Gastrocnemius medialis (tissue), 4 donors: ENCODE data around the gene SETD1B.

ENCODE experiments used
- POLR2A ChIP-seq, 2 donors: fragments of 450-650 bp; IDR thresholded peaks; one replicate each; pipeline ENCODE4 v1.6.1; 2017; ENCODE audit warnings: antibody characterized with exemption in 2 of 2, mild to moderate bottlenecking in 2 of 2, moderate library complexity in 2 of 2
- TF ChIP-seq, protein P1 (sequence below), 5 experiments: fragments of 450-650 bp in 3 of 5; fragments of 200-600 bp in 2 of 5; sonication (generic) in 2 of 5; IDR thresholded peaks in 4 of 5; conservative IDR thresholded peaks in 1 of 5; 1 replicate in 4 of 5; 2 replicates in 1 of 5; pipeline ENCODE4 v1.5.1; 2016 to 2019; ENCODE audit warnings: antibody characterized with exemption in 5 of 5, mild to moderate bottlenecking in 3 of 5, moderate library complexity in 3 of 5

DNA sequence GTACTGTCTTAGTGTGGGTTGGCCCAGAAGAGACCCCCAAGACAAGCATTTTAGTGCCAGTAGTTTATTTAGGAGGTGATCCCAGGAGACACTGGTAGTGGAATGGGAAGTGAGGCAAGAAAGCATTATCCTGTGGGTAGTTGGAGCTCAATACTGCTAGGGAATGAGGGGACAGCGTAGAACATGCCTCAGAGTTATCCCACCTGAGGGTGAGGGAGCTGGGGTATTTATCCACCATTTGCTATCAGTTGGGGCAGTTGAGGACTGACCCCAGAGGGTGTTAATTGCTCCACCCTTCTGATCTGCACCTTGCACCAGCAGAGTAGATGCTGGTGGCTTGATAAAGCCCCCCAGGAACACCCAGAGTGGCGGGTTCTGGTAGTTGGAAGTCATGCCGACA lies 48.2 kb upstream of the SETD1B start:
- no peak for TF ChIP-seq POLR2A (IDR thresholded peaks at IDR 0.05)
- TF ChIP-seq, protein P1, sequence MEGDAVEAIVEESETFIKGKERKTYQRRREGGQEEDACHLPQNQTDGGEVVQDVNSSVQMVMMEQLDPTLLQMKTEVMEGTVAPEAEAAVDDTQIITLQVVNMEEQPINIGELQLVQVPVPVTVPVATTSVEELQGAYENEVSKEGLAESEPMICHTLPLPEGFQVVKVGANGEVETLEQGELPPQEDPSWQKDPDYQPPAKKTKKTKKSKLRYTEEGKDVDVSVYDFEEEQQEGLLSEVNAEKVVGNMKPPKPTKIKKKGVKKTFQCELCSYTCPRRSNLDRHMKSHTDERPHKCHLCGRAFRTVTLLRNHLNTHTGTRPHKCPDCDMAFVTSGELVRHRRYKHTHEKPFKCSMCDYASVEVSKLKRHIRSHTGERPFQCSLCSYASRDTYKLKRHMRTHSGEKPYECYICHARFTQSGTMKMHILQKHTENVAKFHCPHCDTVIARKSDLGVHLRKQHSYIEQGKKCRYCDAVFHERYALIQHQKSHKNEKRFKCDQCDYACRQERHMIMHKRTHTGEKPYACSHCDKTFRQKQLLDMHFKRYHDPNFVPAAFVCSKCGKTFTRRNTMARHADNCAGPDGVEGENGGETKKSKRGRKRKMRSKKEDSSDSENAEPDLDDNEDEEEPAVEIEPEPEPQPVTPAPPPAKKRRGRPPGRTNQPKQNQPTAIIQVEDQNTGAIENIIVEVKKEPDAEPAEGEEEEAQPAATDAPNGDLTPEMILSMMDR (IDR thresholded peaks at IDR 0.05 in 4 of 5, conservative IDR thresholded peaks at IDR 0.05 in 1 of 5), result no peak
